NCI-H510A treated with DMSO at 0.1 percent for 48 hours (cell line): ENCODE results near the gene SORCS2.
A peak's percentile ranks its signal among the peaks of the same experiment; 100 is the strongest.

ENCODE experiments used
- DNase-seq: peaks from one replicate; lab custom pipeline; 2025; lab: John Stamatoyannopoulos, UW

Gene SORCS2

DNA sequence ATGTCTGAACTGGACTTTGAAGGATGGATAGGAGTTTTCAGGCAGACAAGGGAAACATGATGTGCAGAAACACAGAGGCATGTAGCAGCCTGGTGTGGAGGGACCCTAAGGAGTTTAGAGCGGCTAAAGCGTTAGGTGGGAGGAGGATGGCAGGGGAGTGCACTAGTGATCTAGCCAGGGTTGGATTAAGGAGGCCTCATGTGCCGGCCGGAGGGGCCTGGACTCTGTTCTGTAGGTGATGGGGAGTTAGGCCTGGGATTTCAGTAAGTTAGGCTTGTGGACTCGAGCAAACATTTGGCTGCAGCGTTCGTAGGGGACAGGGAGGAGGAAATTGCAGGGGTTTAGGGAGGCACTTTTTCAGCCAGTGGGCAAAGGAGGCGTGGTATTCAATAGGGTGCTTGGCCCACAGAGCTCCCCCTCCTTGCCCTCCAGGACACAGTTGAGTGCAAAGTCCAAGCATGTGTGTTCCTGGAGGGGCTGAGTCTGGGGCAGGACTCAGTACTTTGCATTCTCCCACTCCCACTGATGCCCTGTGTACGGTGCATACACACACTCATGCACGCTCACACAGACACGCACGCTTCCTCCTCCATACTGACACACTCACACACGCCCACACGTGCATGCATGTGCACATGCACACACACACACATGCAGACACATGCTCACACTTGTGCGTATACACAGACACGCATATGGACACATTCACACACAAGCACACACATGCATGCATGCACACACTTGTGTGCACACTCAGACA, 223.8 kb downstream of the SORCS2 start:
- no peak for DNase-seq

DNA sequence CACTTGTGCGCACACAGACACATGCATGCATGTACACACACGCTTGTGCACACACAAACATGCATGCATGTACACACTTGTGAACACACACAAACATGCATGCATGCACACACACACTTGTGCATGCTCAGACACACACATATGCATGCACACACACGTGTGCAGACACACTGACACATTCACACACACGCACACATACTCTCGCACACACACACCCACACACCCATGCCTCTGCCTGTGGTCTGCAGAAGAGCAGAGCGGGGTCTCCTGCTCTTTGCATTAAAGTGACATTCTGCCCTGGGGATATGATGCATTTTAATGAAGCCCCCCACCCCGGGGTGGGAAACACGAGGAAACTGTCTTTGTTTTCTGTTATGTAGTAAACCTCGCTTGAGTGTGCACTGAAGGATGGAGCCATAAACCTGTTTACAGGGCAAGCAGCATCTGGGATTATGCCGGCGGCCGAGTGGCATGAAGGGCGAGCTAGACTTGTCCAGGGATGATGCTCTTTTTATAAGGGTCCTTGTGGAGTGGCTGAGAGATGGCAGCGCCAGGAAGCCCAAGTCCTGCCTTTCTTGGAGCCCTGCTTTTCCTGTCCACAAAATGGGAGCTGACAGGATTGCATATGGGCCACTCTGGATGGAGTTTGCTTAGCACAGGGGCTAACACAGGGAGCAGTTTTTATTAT, 224.6 kb downstream of the SORCS2 start:
- no peak for DNase-seq

DNA sequence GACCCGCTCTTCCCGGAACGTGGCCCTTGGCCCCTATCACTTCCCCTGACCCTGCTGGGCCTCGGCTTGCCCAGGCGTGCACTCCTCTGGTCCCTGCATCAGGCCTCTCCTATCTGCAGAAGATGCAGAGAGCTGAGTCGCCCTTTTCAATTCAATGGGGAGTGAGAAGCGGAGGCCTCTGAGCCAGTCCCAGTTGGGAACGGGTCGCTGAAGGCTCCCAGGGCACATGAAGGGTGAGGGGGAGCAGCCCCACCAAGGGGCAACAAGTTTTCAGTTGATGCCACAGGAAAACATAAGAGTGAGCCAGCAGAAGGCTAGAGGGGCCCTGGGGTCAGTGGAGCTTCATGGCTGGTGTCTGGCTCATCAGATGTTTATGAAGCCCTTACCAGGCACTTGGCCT, 225.3 kb downstream of the SORCS2 start:
- DNase-seq: no peak

DNA sequence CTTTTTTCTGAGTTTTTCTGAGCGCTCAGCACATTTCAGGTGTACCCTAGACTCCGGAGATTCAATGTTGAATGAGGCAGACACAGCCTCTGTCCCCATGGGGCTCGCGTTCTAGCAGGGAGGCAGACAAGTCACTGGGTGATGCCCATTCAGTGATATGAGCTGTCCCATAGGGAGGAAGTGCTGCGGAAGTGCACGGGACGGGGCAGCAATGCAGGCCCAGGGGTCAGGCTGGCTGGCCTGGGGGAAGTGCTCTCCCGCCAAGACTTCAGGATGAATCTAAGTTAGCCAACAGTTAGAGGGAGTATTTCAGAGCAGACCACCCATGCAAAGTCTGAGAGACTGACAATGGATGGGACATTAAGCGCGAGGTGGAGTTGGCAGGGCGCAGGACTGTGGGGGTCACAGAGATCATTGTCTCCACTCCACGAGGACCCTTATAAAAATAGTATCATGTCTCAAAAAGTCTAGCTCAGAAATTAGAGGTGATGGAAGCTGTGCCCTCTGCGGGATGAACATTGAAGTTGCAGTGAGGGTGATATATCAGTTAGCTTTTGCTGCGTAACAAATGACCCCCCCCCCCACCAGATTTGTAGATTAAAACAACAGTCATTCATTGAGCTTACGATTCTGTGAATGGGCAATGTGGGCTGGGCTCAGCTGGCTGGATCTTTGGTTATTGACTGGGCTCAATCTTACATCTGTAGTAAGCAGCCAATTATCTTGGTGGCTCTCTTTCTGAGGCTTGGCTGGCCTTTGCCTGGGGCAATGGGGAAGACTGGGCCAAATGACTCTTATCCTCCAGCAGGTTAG, 226.0 kb downstream of the SORCS2 start:
- DNase-seq: no peak

DNA sequence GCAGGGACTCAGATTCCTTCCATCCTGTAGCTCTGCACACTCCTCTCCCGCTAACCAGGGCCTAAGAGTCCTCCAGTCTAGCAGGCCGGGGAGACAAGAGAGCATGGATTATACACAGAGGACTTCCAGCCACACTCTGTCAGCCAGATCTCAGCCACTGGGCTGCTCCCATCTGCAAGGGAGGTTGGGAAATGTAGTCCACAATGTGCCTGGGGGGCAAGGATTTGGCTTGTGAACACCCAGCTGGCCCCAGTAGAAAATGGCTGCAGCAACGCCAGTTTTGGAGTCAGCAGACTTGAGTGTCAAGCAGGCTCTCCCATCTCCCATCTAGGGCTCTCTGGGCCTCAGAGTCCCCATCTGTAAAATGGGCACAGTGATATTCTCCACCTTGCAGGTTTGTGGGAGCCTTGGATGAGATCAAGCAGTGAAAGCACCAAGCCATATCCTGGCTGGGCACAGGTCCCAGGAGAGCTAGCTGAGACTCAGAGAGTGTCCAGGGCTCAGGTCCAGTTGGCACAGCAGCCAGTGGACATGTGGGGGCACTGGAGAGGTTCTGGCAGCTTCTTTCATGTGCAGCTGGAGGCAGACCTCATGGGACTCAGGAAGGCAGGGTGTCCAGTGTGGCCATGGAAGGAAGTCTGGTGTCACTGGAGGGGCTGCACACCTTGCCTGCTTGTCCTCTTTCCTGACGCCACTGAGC, 227.8 kb downstream of the SORCS2 start:
- DNase-seq: no peak

DNA sequence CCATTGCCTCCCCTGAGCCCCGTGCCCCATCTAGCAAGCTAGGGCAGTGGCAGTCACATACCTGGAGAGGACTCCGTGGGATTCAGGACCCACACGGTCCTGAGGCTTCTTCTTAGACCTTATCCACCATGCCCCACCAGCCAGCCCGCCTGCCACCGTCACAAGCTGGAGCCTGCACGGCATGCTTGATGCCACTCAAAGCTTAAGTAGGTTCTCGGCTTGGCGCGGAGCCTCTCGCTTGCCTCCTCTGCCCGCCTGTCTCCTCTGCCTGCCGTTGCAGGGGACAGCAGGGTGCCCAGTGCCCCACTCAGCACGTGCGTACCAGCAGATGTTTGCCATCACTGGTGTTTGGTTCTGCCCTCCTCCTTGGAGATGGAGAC, 228.3 kb downstream of the SORCS2 start:
- DNase-seq: peak; percentile 27

DNA sequence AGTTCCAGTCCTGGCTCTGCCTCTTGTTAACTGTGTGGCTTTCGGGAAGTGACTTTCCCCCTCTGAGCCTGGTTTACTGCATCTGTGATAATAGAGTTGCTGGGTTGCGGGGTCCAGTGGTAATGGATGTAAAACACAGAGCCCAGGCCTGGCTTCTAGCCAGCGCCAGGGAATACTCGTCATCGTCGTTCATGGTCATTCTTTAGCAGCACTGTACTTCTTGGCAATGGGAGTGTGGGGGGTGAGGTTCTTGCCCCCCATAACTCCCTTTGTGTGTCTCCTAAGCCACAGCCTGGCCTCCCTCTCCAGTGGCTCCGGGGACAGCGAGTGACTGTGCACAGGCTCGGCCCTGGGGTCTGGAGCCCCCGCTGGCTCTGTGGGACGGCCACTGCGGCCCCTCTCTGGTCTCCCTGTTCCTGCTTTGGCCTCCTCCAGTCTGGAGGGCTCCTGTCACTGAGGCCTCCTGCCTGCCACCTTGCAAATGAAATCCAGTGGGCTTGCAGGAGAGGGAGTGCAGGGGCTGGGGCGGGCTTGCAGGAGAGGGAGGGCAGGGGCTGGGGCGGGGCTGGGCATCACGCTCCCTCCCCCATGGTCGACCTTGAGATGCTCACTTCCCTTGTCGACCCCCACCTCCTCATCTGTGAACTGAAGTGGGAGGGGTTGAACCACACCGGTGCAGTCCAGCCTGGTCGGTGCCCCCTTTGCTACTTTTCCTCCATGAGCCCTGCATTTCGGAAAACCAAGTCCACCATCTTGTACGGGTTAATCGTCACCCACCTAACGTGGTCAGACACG, 229.2 kb downstream of the SORCS2 start:
- no peak for DNase-seq

DNA sequence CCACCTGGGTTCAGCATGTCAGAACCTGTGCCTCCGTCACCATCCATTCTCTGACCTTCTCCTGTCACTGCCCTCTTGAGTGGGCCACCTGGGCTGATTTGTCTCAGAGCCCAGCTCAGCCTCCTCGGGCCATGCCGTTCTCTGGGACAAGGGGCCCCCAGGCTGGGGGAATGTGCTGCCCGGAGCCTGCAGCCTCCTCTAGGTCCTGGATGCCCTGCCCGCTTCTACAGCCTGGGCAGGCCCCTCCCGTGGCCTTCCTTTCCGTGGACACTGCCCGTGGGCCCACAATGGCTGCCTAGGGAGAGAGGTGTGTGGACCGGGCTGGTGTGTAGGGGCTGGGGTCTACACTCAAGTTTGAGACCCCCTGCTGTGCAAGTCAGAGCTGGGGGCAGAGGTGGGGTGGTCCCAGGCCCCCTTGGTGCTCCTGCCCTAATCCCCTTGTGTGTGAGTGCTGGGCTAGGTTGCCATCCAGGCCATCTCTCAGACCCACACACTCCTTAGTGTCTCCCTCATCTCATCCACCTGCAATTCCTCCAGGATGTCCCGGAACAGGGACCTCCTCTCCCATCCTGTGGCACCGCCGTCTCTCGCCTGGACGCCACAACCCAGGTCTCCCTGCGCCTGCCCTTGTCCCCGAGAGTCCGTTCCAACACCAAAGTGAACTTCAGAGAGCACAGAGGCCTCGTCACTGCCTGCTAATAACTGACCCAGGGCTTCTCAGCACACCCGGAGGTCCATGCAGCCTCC, 230.0 kb downstream of the SORCS2 start:
- DNase-seq: no peak

DNA sequence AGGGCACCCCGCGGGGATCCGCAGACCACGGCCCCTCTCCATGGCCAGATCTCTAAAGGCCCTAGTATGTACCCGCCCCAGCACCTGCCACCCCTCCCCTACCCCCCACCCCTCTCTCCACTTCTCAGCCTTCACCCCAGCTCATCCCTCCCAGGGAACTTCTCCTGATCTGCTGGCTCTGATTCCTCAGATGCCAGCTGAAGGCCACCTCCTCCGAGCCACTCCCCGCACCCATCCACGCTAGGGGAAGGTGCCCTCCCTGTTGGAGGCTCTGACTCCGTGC, 230.5 kb downstream of the SORCS2 start:
- no peak for DNase-seq

DNA sequence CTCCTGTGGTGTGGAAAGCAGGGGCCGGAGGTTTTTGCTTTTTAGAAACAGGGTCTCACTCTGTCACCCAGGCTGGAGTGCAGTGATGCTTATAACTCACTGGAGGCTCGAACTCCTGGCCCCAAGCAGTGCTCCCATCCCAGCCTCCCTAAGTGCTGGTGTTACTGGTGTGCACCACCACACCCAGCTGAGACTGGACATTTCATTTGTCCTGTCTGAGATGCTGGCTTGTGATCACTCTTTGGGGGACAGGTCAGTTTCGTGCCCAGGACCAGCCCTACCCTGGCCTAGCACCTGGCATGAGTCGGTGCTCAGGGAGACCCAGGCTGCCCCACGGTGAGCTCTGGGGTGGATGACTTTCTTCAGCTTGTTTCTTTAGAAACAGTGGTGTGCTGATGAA, 231.1 kb downstream of the SORCS2 start:
- no peak for DNase-seq

DNA sequence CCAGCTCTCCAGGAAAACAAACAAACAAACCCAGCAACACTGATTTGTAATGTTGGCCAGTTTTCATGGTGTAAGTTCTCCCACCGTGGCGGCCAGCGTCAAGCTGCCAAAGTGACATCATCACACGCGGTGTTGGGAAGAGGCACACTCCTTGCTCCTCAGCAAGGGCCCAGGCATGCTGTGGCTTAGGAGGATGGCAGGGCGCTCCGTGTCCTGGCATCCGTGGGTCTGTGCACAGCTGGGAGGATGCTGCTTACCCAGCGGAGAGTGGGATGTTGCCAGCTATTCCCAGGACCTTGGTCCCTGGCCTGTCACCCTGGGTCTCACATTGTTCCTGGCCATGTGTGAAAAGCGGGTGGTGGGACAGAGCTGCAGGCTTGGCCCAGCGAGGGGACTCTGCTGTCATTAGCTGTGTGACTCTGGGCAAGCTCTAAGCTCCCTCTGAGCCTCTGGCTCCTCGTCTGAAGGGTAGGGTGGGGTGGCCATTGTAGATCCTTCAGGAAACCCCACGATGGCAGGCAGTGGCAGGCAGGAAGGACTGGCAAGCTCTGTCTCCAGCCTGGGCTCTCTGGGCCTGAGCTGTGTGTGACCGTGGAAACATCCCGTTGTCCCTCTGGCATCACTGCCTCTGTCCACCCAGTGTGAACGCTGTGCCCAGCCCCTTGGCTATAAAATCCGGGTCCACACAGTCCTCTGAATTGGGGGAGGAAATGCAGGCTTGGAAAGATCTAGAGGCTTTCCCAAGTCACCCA, 231.6 kb downstream of the SORCS2 start:
- no peak for DNase-seq

DNA sequence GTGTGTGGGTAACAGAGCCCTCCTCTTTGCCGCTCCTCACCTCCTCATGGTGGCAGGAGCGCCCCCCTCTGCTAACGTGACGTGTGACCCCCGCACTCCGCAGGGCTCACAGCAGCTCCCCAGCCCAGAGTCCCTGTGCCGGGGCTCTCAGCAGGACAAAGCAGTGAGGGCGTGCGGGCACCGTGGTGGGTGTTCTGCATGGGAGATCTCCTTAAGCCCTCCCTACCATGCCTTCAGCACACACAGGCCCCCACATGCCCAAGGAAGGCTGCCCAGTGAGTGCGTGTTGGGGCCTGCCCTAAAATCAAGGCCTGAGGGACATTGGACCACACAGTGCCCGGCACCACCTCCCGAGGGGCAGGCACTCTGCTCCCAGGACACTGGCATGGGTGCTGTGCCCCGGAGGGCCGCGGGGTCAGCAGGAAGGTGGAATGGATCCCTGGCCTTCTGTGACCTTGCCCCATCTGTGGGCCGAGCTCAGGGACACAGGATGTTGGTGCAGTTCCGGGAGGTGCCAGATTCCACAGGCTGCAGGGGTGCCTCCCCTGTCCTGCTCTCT, 232.3 kb downstream of the SORCS2 start:
- DNase-seq: no peak

DNA sequence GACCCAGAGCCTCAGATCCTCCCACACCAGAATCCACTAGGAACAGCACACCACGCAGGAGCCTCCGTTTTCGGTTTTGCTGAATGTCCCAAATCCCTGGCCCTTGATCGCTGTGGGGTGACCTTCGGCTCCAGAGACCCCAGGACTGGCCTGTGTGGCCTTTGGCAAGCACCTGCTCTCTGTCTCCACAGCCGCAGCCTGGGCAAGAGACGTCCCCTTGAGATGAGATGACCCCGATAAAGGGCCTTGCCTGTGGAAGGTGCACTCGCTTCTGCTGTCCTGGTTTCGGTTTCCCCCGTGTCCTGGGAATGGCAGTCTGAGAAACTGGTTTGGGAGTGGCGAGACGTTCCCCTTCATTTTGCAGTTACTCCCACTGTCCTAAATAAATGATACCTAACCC, 232.8 kb downstream of the SORCS2 start:
- no peak for DNase-seq

DNA sequence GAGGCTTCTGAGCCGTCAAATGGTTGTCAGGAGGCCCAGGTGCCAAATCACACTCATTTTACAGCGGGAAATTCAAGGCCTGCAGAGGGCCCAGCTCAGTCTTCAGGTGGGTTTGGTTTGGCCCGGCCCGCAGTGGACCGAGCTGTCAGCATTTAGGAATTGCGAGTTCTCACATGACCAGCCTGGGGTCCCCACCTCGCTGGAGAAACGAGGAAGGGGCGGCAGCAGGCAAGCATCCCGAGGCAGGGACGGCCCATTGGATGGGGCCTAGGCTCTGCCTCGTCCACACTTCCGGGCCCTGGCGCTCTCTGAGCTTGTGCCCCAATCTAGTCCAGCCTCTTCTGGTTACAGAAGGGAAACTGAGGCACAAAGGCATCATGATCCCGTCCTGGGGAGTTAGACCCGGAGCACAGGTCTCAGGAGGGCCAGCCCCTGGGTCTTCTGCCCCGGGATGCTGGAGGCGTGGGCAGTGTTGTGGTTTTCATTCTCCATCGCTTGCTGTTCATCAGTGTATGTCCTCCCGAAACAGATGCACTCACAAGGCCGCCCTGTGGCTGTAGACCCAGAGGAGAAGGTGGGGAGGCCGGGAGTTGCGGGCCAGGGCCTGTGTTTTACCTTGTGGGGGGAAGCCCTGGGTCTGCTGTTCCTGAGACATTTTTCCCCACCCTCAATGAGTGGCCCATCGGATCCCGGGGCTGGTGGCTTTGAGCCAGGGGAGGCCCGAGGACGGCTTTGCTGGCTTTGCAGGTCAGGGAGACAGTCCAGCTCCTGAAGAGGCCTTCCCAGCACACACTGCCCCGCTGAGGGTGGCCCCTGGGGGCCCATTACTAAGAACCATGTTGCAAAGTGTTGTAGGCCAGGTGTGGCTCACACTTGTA, 233.5 kb downstream of the SORCS2 start:
- DNase-seq: no peak

DNA sequence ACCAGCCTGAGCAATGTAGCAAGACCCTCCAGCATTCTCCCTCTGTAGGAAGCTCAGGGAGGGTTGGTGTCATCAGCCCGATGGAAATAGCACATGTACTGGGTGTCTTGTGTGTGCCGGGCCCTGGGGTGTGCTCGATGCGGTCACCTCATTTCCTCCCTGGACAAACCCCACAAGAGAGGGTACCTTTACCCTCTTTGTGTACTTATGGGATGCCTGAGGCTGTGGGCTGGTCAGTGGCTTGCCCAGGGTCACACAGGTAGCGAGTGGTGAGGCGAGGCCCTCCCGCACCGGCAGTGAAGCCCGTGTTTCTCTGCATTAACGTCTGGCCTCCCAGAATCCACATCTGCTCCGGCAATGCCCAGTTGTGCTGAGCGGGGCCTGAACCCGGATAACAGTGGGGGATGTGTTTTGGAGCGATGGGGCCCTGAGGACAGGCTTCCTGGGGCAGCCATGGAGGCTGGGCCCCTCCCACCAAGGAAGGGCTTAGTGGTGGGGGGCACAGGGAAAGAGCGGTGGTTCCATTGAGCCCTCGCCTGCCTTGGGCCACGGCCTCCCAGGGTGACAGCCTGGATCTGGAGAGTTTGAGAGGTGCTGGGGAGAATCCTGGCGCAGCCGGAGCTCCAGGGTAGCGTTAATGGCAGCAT, 234.3 kb downstream of the SORCS2 start:
- DNase-seq: no peak

DNA sequence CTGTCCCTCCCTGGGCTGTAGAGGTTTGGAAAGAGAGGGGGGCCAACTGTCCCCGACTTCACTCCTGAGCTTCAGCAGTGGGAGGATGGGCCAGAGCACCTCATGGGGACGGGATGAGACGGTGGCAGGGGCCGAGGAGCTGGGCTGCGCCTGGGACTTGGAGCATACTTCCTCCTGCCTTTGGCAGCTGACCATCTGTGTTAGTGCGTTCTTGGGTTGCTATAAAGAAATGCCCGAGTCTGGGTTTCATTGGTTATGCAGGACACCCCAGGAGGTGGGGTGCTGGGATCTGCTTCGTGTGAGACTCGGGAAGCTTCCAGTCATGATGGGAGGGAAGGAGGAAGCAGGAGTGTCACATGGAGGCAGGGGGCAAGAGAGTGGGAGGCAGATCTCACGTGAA, 235.0 kb downstream of the SORCS2 start:
- no peak for DNase-seq

DNA sequence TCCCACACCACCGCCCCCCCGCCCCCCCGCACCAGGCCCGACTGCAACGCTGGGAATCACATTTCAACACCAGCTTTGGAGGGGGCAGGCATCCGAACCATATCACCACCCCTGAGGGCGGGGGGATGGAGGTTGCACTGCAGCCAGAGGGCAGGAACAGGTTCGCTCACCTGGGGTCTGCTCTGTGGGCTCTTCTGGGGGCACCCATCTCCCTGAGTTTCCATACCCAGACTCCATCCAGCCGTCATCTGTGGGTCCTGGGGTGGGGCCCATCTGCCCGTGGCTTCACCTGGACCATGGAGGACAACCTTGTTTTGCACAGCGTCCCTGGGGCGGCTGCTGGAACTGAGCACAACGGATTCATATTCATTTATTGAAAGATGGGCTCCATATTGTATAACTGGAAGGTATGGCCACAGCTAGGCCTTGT, 235.5 kb downstream of the SORCS2 start:
- DNase-seq: no peak
